H1 (cell line): ENCODE results near the gene TPH2. TPM values are rescaled to one million over a fixed set of nuclear protein-coding genes. Genes with fewer than 3 reads are reported as not detected.
A peak's percentile ranks its signal among the peaks of the same experiment; 100 is the strongest.

ENCODE experiments used
- CTCF ChIA-PET: fragments of 300-600 bp; sonication (Branson Sonifier 250); formaldehyde crosslinking; loops from one replicate; lab custom pipeline; 2021; ENCODE audit not compliant: partially characterized antibody; lab: Charles Lee
- POLR2A ChIA-PET: fragments of 300-600 bp; sonication (Branson Sonifier 250); formaldehyde crosslinking; loops from one replicate; lab custom pipeline; 2021; ENCODE audit warnings: inconsistent platforms; ENCODE audit not compliant: partially characterized antibody; lab: Charles Lee
- DNase-seq, 2 experiments: peaks; one replicate each; pipeline versions ENCODE4 v3.0.0 to v3.0.0-alpha.2; 2010 to 2022; ENCODE audit warnings: low spot score in 2 of 2, low read depth in 1 of 2, mixed read lengths in 1 of 2
- FAIRE-seq: peaks from 2 replicates; lab custom pipeline; 2011; peaks lifted over from hg19 to GRCh38; lab: Jason Lieb, UNC
- H2AFZ ChIP-seq: 2 replicates; pipeline ENCODE4 v1.8.1; 2012; ENCODE audit warnings: low read length, inconsistent platforms
- H2AK5ac ChIP-seq: 2 replicates; pipeline ENCODE4 v1.6.1; 2013; ENCODE audit warnings: low read depth, low read length
- H2BK120ac ChIP-seq: replicated peaks from 2 replicates; pipeline ENCODE3; 2013; ENCODE audit warnings: low read depth, low read length, inconsistent platforms
- H2BK12ac ChIP-seq: 2 replicates; pipeline ENCODE4 v1.6.1; 2013; ENCODE audit warnings: low read depth, low read length
- H2BK15ac ChIP-seq: 2 replicates; pipeline ENCODE4 v1.6.1; 2013; ENCODE audit warnings: low read length
- H2BK20ac ChIP-seq: 2 replicates; pipeline ENCODE4 v1.6.1; 2013; ENCODE audit warnings: low read length
- H2BK5ac ChIP-seq: 2 replicates; pipeline ENCODE4 v1.6.1; 2013; ENCODE audit warnings: low read depth, low read length
- H3K14ac ChIP-seq: 2 replicates; pipeline ENCODE4 v1.6.1; 2013; ENCODE audit warnings: inconsistent platforms; ENCODE audit not compliant: insufficient read length
- H3K18ac ChIP-seq: 2 replicates; pipeline ENCODE4 v1.6.1; 2013; ENCODE audit warnings: low read length; ENCODE audit errors: extremely low read depth
- H3K23ac ChIP-seq: 2 replicates; pipeline ENCODE4 v1.6.1; 2013; ENCODE audit warnings: inconsistent platforms; ENCODE audit not compliant: insufficient read length
- H3K23me2 ChIP-seq: 2 replicates; pipeline ENCODE4 v1.6.1; 2013; ENCODE audit warnings: low read depth, low read length
- H3K27ac ChIP-seq: 2 replicates; pipeline ENCODE4 v1.6.1; 2011; ENCODE audit warnings: low read depth, low read length, inconsistent platforms
- H3K27me3 ChIP-seq, 4 experiments: replicated peaks in 1 of 4; 1 replicate in 1 of 4; 2 replicates in 3 of 4; pipeline versions ENCODE4 v1.6.1 to v1.8.1; 2011 to 2013; ENCODE audit warnings: low read length in 3 of 4, mild to moderate bottlenecking in 3 of 4, inconsistent platforms in 2 of 4, mixed read lengths in 2 of 4, moderate library complexity in 1 of 4; ENCODE audit not compliant: control insufficient read depth in 3 of 4, insufficient read depth in 3 of 4; ENCODE audit errors: extremely low read depth in 1 of 4
- H3K36me3 ChIP-seq, 4 experiments: 2 replicates each; pipeline versions ENCODE4 v1.6.1 to v1.8.1; 2011 to 2013; ENCODE audit warnings: mild to moderate bottlenecking in 4 of 4, low read length in 3 of 4, moderate library complexity in 2 of 4, control low read depth in 1 of 4, inconsistent platforms in 1 of 4; ENCODE audit not compliant: insufficient read depth in 4 of 4, control insufficient read depth in 2 of 4
- H3K4ac ChIP-seq: replicated peaks from 2 replicates; pipeline ENCODE3; 2013; ENCODE audit warnings: low read length, low read depth, mixed read lengths, inconsistent platforms; ENCODE audit not compliant: insufficient read length
- H3K4me1 ChIP-seq, 4 experiments: replicated peaks in 1 of 4; 1 replicate in 1 of 4; 2 replicates in 3 of 4; pipeline versions ENCODE4 v1.6.1 to v1.8.1; 2011 to 2013; ENCODE audit warnings: low read length in 3 of 4, inconsistent platforms in 2 of 4, mixed read lengths in 1 of 4; ENCODE audit not compliant: insufficient read depth in 4 of 4, control insufficient read depth in 3 of 4
- H3K4me2 ChIP-seq, 2 experiments: 2 replicates each; pipeline versions ENCODE4 v1.6.1 to v1.8.1; 2011 to 2013; ENCODE audit warnings: low read depth in 2 of 2, low read length in 2 of 2, control low read depth in 1 of 2, inconsistent platforms in 1 of 2, mild to moderate bottlenecking in 1 of 2; ENCODE audit not compliant: insufficient read depth in 1 of 2
- H3K4me3 ChIP-seq, 4 experiments: fragments of 200-600, 300-600 bp in 1 of 4; sonication (generic), shearing (Covaris generic), sonication (Bioruptor Twin) in 1 of 4; 2 replicates each; pipeline versions ENCODE4 v1.5.1 to v1.8.1; 2011 to 2016; ENCODE audit warnings: low read length in 4 of 4, low read depth in 3 of 4, control low read depth in 2 of 4, inconsistent platforms in 2 of 4, mild to moderate bottlenecking in 2 of 4, mixed read lengths in 1 of 4, moderate library complexity in 1 of 4; ENCODE audit not compliant: insufficient read depth in 2 of 4; ENCODE audit errors: extremely low read depth in 1 of 4
- H3K56ac ChIP-seq: replicated peaks from 2 replicates; pipeline ENCODE3; 2013; ENCODE audit warnings: low read depth, mild to moderate bottlenecking, mixed read lengths, low read length, inconsistent platforms; ENCODE audit not compliant: insufficient read length
- H3K79me1 ChIP-seq: 2 replicates; pipeline ENCODE4 v1.6.1; 2013; ENCODE audit warnings: low read depth, low read length, control low read depth
- H3K79me2 ChIP-seq, 2 experiments: 2 replicates each; pipeline versions ENCODE4 v1.6.1 to v1.8.1; 2012 to 2013; ENCODE audit warnings: low read length in 2 of 2, mild to moderate bottlenecking in 2 of 2, inconsistent platforms in 1 of 2; ENCODE audit not compliant: insufficient read depth in 2 of 2, control insufficient read depth in 1 of 2
- H3K9ac ChIP-seq, 4 experiments: replicated peaks in 1 of 4; 1 replicate in 1 of 4; 2 replicates in 3 of 4; pipeline versions ENCODE4 v1.6.1 to v1.8.1; 2011 to 2013; ENCODE audit warnings: low read depth in 3 of 4, low read length in 3 of 4, control low read depth in 2 of 4, mild to moderate bottlenecking in 2 of 4, moderate library complexity in 2 of 4, inconsistent platforms in 1 of 4; ENCODE audit errors: extremely low read depth in 1 of 4
- H3K9me3 ChIP-seq, 2 experiments: 2 replicates each; pipeline versions ENCODE4 v1.6.1 to v1.8.1; 2012 to 2013; ENCODE audit warnings: mild to moderate bottlenecking in 2 of 2, moderate library complexity in 2 of 2, control low read depth in 1 of 2, inconsistent platforms in 1 of 2, low read depth in 1 of 2, low read length in 1 of 2, mixed read lengths in 1 of 2; ENCODE audit not compliant: insufficient read depth in 2 of 2
- H4K20me1 ChIP-seq, 2 experiments: replicated peaks in 1 of 2; 2 replicates each; pipeline versions ENCODE3 to v1.8.1; 2011 to 2013; ENCODE audit warnings: inconsistent platforms in 2 of 2, low read length in 2 of 2, mild to moderate bottlenecking in 1 of 2; ENCODE audit not compliant: insufficient read depth in 2 of 2, control insufficient read depth in 1 of 2
- H4K5ac ChIP-seq: 2 replicates; pipeline ENCODE4 v1.6.1; 2013; ENCODE audit warnings: low read length, low read depth, mixed read lengths, inconsistent platforms; ENCODE audit not compliant: insufficient read length
- H4K8ac ChIP-seq: 2 replicates; pipeline ENCODE4 v1.8.0; 2013; ENCODE audit warnings: mild to moderate bottlenecking, moderate library complexity, low read length, inconsistent platforms; ENCODE audit not compliant: insufficient read depth; ENCODE audit errors: extremely low read depth
- H4K91ac ChIP-seq: replicated peaks from 2 replicates; pipeline ENCODE3; 2013; ENCODE audit warnings: low read length, mixed read lengths, inconsistent platforms; ENCODE audit not compliant: insufficient read length
- BRCA1 ChIP-seq: IDR thresholded peaks from 2 replicates; pipeline ENCODE4 v1.6.1; 2012; ENCODE audit warnings: low read depth, low read length, improper control_type of control experiment
- HDAC2 ChIP-seq, 2 experiments: fragments of 300-600 bp in 1 of 2; sonication (generic) in 1 of 2; IDR thresholded peaks; 2 replicates each; pipeline ENCODE4 v1.6.1; 2011 to 2012; ENCODE audit warnings: low read depth in 2 of 2, low read length in 2 of 2, mild to moderate bottlenecking in 2 of 2, moderate library complexity in 2 of 2, borderline replicate concordance in 1 of 2, inconsistent platforms in 1 of 2
- NRF1 ChIP-seq: IDR thresholded peaks from 2 replicates; pipeline ENCODE4 v1.6.1; 2011; ENCODE audit warnings: mild to moderate bottlenecking, low read depth, low read length, improper control_type of control experiment
- POLR2A ChIP-seq, 2 experiments: IDR thresholded peaks; 1 replicate in 1 of 2; 2 replicates in 1 of 2; pipeline ENCODE4 v1.6.1; 2011; ENCODE audit warnings: low read depth in 2 of 2, low read length in 2 of 2, mild to moderate bottlenecking in 2 of 2; ENCODE audit errors: control extremely low read depth in 1 of 2
- RBBP5 ChIP-seq: IDR thresholded peaks from 2 replicates; pipeline ENCODE4 v1.7.1; 2012; ENCODE audit warnings: low read depth, mild to moderate bottlenecking, inconsistent platforms, low read length, moderate library complexity, borderline replicate concordance
- RFX5 ChIP-seq: IDR thresholded peaks from 2 replicates; pipeline ENCODE4 v1.6.1; 2011; ENCODE audit warnings: low read depth, low read length, improper control_type of control experiment, borderline replicate concordance
- SP4 ChIP-seq: IDR thresholded peaks from 2 replicates; pipeline ENCODE4 v1.6.1; 2012; ENCODE audit warnings: low read length, inconsistent platforms
- TEAD4 ChIP-seq: IDR thresholded peaks from 2 replicates; pipeline ENCODE4 v1.6.1; 2012; ENCODE audit warnings: low read depth, low read length, inconsistent platforms, mixed read lengths
- YY1 ChIP-seq: IDR thresholded peaks from 2 replicates; pipeline ENCODE4 v1.6.1; 2011; ENCODE audit warnings: low read depth, mild to moderate bottlenecking, low read length
- WGBS, 2 experiments: shearing (Covaris generic) in 1 of 2; methylation state at CpG; one replicate each; pipeline versions ENCODE4 v1.1.6 to v1.1.7; 2013 to 2015; ENCODE audit warnings: low lambda C conversion rate in 2 of 2, mixed read lengths in 2 of 2, inconsistent platforms in 1 of 2, low coverage in 1 of 2, missing lambda C conversion rate in 1 of 2; ENCODE audit not compliant: insufficient replicate concordance in 2 of 2, insufficient coverage in 1 of 2, insufficient read length in 1 of 2; ENCODE audit errors: extremely low coverage in 1 of 2, missing lambda C conversion rate in 1 of 2; 5-methylcytosine and 5-hydroxymethylcytosine counted together
- polyA plus RNA-seq, 7 experiments: library from polyadenylated mRNA; depleted of rRNA in 3 of 7; stranded (reverse) in 5 of 7; unstranded in 2 of 7; fragments of >200 nt in 5 of 7; fragments of 200-250 nt in 2 of 7; gene quantifications; 1 replicate in 5 of 7; 2 replicates in 1 of 7; 4 replicates in 1 of 7; pipeline versions ENCODE4 v1.2.1 to v1.2.3, GENCODE V29; 2011 to 2013; ENCODE audit warnings: missing spikeins in 2 of 7, mixed read lengths in 2 of 7
- total RNA-seq: library from RNA; stranded (reverse); fragmentation: NEBNext Ultra II Directional; extraction: Animal tissue kit (Norgen Biotek cat#: 25700); gene quantifications from 2 replicates; pipeline ENCODE4 v1.2.1, GENCODE V29; 2021
- TF ChIP-seq, protein P1 (sequence below), 3 experiments: IDR thresholded peaks; 1 replicate in 2 of 3; 2 replicates in 1 of 3; pipeline versions ENCODE4 v1.5.1 to v1.6.1; 2011; ENCODE audit warnings: low read length in 3 of 3, mild to moderate bottlenecking in 3 of 3, inconsistent platforms in 2 of 3, low read depth in 1 of 3, moderate library complexity in 1 of 3; ENCODE audit not compliant: insufficient read depth in 1 of 3; ENCODE audit errors: control extremely low read depth in 1 of 3

TPH2 gene
- total and polyA plus RNA-seq, 2 of the 8 experiments (the other 6 are each of a cell fraction or from before 2014, with no cell fraction given), result 0.57 to 1.1 TPM

DNA sequence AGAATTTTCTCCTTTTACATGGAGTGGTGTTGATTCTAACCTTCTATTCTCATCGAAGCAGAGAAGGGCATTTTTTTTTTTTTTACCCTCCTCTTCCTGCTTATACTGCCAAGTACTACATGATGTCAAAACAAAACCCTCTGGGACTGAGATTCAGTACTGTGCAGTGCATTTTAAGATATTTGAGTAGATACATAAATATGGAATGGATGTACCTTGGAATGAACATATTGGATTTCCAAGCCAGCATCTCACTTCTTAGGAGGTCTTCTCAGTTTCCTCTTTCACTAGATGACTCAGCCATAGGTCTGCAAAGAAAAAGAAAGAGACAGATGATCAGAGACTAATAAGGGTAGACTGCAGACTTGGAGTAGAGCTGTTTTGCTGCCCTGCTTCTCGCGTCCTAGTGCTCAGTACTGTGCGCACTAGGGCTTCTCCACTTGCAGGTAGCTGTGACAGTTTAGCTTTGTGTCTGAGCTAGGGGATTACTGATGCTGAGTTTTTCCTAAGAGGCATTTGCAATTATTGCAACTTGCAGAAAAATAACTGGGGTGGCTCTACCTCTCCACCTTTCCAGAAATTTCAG, 20.4 kb downstream of the TPH2 start:
- H3K4ac ChIP-seq, result no peak overlapping the region
- H3K9ac ChIP-seq, result no peak overlapping the region
- WGBS, 2 experiments, result 63% methylated on average over 4 of the region's 4 CpGs; no CpG with 5 or more reads in 1 of the 2 experiments
- H3K4me1 ChIP-seq, result peaks cover 0 to 14% (median 10%) of the 10 kb centered on the region in 4 experiments; a peak in 3 of 7 replicates
- H2BK15ac ChIP-seq, result no peak overlapping the region
- no peak overlapping the region for H2BK5ac ChIP-seq
- no peak overlapping the region for H3K23ac ChIP-seq
- DNase-seq (no peak), FAIRE-seq (no peak)
- H3K23me2 ChIP-seq, result no peaks in the 10 kb centered on the region
- no peak overlapping the region for H3K56ac ChIP-seq
- H3K4me3 ChIP-seq, result no peak overlapping the region
- H2BK20ac ChIP-seq, result no peak overlapping the region
- no peak overlapping the region for H4K91ac ChIP-seq
- H3K27me3 ChIP-seq, result no peaks in the 10 kb centered on the region
- no peak overlapping the region for H3K18ac ChIP-seq
- H3K14ac ChIP-seq, result no peak overlapping the region
- no peaks in the 10 kb centered on the region for H3K79me2 ChIP-seq
- ChIA-PET POLR2A (interaction anchor here (0.5 to 3.6 kb wide), 3 partner anchors 9 to 19 kb away, joined by 3 to 14 read pairs (median 8); no protein-coding TSS in a partner anchor), CTCF (interaction anchor here (0.6 to 2.4 kb wide), 8 partner anchors 8 to 81 kb away, joined by 3 to 9 read pairs (median 3); partner anchors contain the start of gene TPH2)
- no peak overlapping the region for H2AFZ ChIP-seq
- H3K36me3 ChIP-seq, result no peaks in the 10 kb centered on the region; a peak in 1 of 8 replicates
- no peak overlapping the region for H2AK5ac ChIP-seq
- peak overlapping the region in 1 of 2 experiments; percentile 24; a peak in 2 of 4 replicates for H3K4me2 ChIP-seq
- no peak overlapping the region for H2BK120ac ChIP-seq
- H4K20me1 ChIP-seq, result no peaks in the 10 kb centered on the region
- no peak overlapping the region for H3K27ac ChIP-seq
- H4K8ac ChIP-seq, result no peak overlapping the region; the same call in 1 of the 2 replicates
- no peaks in the 10 kb centered on the region for H3K9me3 ChIP-seq
- no peak overlapping the region for H4K5ac ChIP-seq
- H2BK12ac ChIP-seq, result no peak overlapping the region; the same call in 1 of the 2 replicates
- H3K79me1 ChIP-seq, result no peaks in the 10 kb centered on the region
- TF ChIP-seq YY1 (no peak), TEAD4 (no peak), NRF1 (no peak), SP4 (no peak), RFX5 (no peak), HDAC2 (IDR thresholded peaks at IDR 0.05; ENCODE audit: borderline replicate concordance in 1 of 2, low read depth in 2 of 2, low read length in 2 of 2) (no peak), POLR2A (IDR thresholded peaks at IDR 0.05; ENCODE audit: control extremely low read depth in 1 of 2, low read depth in 2 of 2, low read length in 2 of 2) (no peak), RBBP5 (no peak), BRCA1 (no peak)
- TF ChIP-seq, protein P1, sequence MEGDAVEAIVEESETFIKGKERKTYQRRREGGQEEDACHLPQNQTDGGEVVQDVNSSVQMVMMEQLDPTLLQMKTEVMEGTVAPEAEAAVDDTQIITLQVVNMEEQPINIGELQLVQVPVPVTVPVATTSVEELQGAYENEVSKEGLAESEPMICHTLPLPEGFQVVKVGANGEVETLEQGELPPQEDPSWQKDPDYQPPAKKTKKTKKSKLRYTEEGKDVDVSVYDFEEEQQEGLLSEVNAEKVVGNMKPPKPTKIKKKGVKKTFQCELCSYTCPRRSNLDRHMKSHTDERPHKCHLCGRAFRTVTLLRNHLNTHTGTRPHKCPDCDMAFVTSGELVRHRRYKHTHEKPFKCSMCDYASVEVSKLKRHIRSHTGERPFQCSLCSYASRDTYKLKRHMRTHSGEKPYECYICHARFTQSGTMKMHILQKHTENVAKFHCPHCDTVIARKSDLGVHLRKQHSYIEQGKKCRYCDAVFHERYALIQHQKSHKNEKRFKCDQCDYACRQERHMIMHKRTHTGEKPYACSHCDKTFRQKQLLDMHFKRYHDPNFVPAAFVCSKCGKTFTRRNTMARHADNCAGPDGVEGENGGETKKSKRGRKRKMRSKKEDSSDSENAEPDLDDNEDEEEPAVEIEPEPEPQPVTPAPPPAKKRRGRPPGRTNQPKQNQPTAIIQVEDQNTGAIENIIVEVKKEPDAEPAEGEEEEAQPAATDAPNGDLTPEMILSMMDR (IDR thresholded peaks at IDR 0.05; ENCODE audit: control extremely low read depth in 1 of 3, insufficient read depth in 1 of 3, low read depth in 1 of 3, low read length in 3 of 3), result no peak
